IMR-90 (cell line): ENCODE results near the gene RAB3IL1.

ENCODE experiments used
- MAZ ChIP-seq: IDR thresholded peaks from 2 replicates; pipeline ENCODE4 v1.6.1; 2012; ENCODE audit warnings: low read depth, mild to moderate bottlenecking, low read length, improper control_type of control experiment, moderate library complexity, borderline replicate concordance
- POLR2A ChIP-seq: IDR thresholded peaks from 2 replicates; pipeline ENCODE4 v1.6.1; 2012; ENCODE audit warnings: mild to moderate bottlenecking, low read depth, low read length
- TF ChIP-seq, protein P1 (sequence below): conservative IDR thresholded peaks from 2 replicates; pipeline ENCODE4 v1.5.1; 2012; ENCODE audit warnings: mild to moderate bottlenecking, low read depth, low read length, improper control_type of control experiment

GRCh38 chr11:61907871-61908729 lies 9.3 kb downstream of the RAB3IL1 start:
- TF ChIP-seq, protein P1, sequence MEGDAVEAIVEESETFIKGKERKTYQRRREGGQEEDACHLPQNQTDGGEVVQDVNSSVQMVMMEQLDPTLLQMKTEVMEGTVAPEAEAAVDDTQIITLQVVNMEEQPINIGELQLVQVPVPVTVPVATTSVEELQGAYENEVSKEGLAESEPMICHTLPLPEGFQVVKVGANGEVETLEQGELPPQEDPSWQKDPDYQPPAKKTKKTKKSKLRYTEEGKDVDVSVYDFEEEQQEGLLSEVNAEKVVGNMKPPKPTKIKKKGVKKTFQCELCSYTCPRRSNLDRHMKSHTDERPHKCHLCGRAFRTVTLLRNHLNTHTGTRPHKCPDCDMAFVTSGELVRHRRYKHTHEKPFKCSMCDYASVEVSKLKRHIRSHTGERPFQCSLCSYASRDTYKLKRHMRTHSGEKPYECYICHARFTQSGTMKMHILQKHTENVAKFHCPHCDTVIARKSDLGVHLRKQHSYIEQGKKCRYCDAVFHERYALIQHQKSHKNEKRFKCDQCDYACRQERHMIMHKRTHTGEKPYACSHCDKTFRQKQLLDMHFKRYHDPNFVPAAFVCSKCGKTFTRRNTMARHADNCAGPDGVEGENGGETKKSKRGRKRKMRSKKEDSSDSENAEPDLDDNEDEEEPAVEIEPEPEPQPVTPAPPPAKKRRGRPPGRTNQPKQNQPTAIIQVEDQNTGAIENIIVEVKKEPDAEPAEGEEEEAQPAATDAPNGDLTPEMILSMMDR, result no peak
- TF ChIP-seq POLR2A (no peak), MAZ (no peak)
